Neural progenitor cell (in vitro differentiated cells): ENCODE data around the gene FYB1.

Experiments
- EZH2 ChIP-seq: fragments of 200-600 bp; sonication (generic); IDR thresholded peaks from 2 replicates; pipeline ENCODE4 v1.6.1; 2017; ENCODE audit warnings: antibody characterized with exemption, mild to moderate bottlenecking, moderate library complexity
- EZH2phosphoT487 ChIP-seq: fragments of 200-600 bp; sonication (generic); IDR thresholded peaks from 2 replicates; pipeline ENCODE4 v1.6.1; 2017; ENCODE audit warnings: antibody characterized with exemption
- TF ChIP-seq, protein P1 (sequence below): fragments of 200-600 bp; sonication (generic); IDR thresholded peaks from 2 replicates; pipeline ENCODE4 v1.5.1; 2017; ENCODE audit warnings: antibody characterized with exemption, mild to moderate bottlenecking

DNA sequence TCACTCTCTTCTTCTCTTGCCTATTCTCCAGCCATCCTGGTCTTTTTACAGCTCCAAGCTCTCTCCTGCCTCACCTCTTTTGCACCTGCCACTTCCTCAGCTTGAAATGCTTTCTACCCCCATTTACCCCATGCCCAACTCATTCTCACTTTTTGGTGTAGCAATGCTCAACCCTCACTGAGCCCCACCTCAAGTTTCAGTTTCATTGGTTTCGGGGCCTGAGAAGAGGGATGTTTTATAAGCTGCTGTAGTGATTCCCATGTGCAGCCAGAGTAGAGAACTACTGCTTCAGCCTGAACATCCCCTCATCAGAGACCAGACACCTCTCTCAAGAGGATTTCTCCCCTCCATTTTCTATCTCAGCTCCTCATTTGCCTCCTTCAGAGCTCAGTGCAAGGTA, 45.2 kb upstream of the FYB1 start:
- TF ChIP-seq, protein P1, sequence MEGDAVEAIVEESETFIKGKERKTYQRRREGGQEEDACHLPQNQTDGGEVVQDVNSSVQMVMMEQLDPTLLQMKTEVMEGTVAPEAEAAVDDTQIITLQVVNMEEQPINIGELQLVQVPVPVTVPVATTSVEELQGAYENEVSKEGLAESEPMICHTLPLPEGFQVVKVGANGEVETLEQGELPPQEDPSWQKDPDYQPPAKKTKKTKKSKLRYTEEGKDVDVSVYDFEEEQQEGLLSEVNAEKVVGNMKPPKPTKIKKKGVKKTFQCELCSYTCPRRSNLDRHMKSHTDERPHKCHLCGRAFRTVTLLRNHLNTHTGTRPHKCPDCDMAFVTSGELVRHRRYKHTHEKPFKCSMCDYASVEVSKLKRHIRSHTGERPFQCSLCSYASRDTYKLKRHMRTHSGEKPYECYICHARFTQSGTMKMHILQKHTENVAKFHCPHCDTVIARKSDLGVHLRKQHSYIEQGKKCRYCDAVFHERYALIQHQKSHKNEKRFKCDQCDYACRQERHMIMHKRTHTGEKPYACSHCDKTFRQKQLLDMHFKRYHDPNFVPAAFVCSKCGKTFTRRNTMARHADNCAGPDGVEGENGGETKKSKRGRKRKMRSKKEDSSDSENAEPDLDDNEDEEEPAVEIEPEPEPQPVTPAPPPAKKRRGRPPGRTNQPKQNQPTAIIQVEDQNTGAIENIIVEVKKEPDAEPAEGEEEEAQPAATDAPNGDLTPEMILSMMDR = no peak
- TF ChIP-seq EZH2 = no peak
- TF ChIP-seq EZH2phosphoT487 = no peak
